Activated CD4-positive, alpha-beta T cell treated with anti-CD3 and anti-CD28 coated beads for 36 hours (primary cell): ENCODE measurements around the gene TMEM178B. TPM values are rescaled to one million over a fixed set of nuclear protein-coding genes. Genes with fewer than 3 reads are reported as not detected.

Experiments
- ATAC-seq: fragments of 200-7000 bp; cut with Tn5 transposase; one replicate; pipeline ENCODE4 v1.10.0; 2021; ENCODE audit warnings: mild to moderate bottlenecking, moderate library complexity
- CTCF ChIA-PET: fragments of 350-600 bp; sonication (Branson Sonifier 250); formaldehyde crosslinking; loops from one replicate; lab custom pipeline; 2021; ENCODE audit warnings: antibody characterized with exemption; lab: Charles Lee
- POLR2A ChIA-PET: fragments of 350-600 bp; sonication (Branson Sonifier 250); formaldehyde crosslinking; loops from one replicate; lab custom pipeline; 2021; ENCODE audit warnings: antibody characterized with exemption, inconsistent platforms; lab: Charles Lee
- DNase-seq: peaks from one replicate; pipeline ENCODE4 v3.0.0-alpha.2; 2020
- H3K27ac Mint-ChIP-seq: one replicate; pipeline ENCODE4 v1.8.0; 2021; ENCODE audit warnings: mixed read lengths
- H3K27me3 Mint-ChIP-seq: one replicate; pipeline ENCODE4 v1.8.0; 2021; ENCODE audit warnings: mixed read lengths
- H3K36me3 Mint-ChIP-seq: one replicate; pipeline ENCODE4 v1.8.0; 2021; ENCODE audit warnings: low read depth, mixed read lengths
- H3K4me1 Mint-ChIP-seq: one replicate; pipeline ENCODE4 v1.8.0; 2021; ENCODE audit warnings: mixed read lengths
- H3K4me3 Mint-ChIP-seq: one replicate; pipeline ENCODE4 v1.8.0; 2021; ENCODE audit warnings: mild to moderate bottlenecking, moderate library complexity, mixed read lengths
- H3K9me3 Mint-ChIP-seq: one replicate; pipeline ENCODE4 v1.8.0; 2021; ENCODE audit warnings: low read depth, mixed read lengths
- intact Hi-C, 2 experiments: fragments of 100-400 bp; cut with DNase I in 1 of 2; cut with micrococcal nuclease in 1 of 2; formaldehyde crosslinking; loops; one replicate each; pipeline versions ENCODE4 v1.14.2 to v1.15.1; 2022 to 2024; cut with DNase I, micrococcal nuclease
- total RNA-seq, 2 experiments: library from RNA; stranded (reverse); gene quantifications; one replicate each; pipeline ENCODE4 v1.2.3, GENCODE V29; 2021

Gene TMEM178B
- total RNA-seq, 2 experiments from 2014 or later, result 0.23 TPM

- Mint-ChIP-seq H3K27ac (no peak overlapping the region), H3K4me3 (no peak overlapping the region), H3K9me3 (no peaks in the 10 kb centered on the region), H3K27me3 (peaks cover 11% of the 10 kb centered on the region), H3K36me3 (no peaks in the 10 kb centered on the region), H3K4me1 (no peaks in the 10 kb centered on the region)
- intact Hi-C loops, result no loop called here
- ChIA-PET POLR2A (no interaction called here), CTCF (no interaction called here)
- DNase-seq (no peak), ATAC-seq (no peak)
Measured at GRCh38 chr7:141209454-141209853, 135.6 kb downstream of the TMEM178B start.

GRCh38 chr7:141210862-141211261 lies 137.0 kb downstream of the TMEM178B start:
- no peaks in the 10 kb centered on the region for H3K4me1 Mint-ChIP-seq
- DNase-seq (no peak), ATAC-seq (no peak)
- no peaks in the 10 kb centered on the region for H3K9me3 Mint-ChIP-seq
- CTCF ChIA-PET, result no interaction called here
- peaks cover 13% of the 10 kb centered on the region for H3K27me3 Mint-ChIP-seq
- no peak overlapping the region for H3K27ac Mint-ChIP-seq
- H3K36me3 Mint-ChIP-seq, result no peaks in the 10 kb centered on the region
- POLR2A ChIA-PET, result no interaction called here
- intact Hi-C loops, result no loop called here
- H3K4me3 Mint-ChIP-seq, result no peak overlapping the region

DNA sequence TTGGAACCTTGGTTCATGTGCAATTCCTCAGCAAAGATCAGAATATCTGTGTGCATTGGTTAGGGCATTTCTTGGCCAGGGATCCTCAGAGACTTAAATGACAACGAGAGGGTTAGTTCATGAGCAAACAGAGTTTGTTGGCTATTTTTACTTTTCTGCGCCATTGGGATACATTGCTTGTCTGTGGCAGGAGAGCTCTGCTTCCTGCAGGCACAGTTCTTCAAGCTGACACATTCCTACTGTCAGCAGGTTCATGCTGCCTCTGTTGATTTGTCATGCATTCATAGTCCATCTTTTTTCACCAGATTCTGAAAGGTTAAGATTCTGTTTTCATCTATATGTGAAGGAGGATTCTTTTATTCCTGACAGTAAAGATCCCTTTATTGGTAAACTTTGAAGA lies 139.4 kb downstream of the TMEM178B start:
- ATAC-seq, result no peak
- POLR2A ChIA-PET, result no interaction called here
- H3K4me3 Mint-ChIP-seq, result no peak overlapping the region
- intact Hi-C loops, result no loop called here
- DNase-seq, result no peak
- H3K27ac Mint-ChIP-seq, result no peak overlapping the region
- peaks cover 20% of the 10 kb centered on the region for H3K27me3 Mint-ChIP-seq
- H3K4me1 Mint-ChIP-seq, result no peaks in the 10 kb centered on the region
- H3K9me3 Mint-ChIP-seq, result no peaks in the 10 kb centered on the region
- CTCF ChIA-PET, result no interaction called here
- H3K36me3 Mint-ChIP-seq, result no peaks in the 10 kb centered on the region

GRCh38 chr7:141217938-141218337 lies 144.1 kb downstream of the TMEM178B start:
- H3K36me3 Mint-ChIP-seq, result no peaks in the 10 kb centered on the region
- ChIA-PET CTCF (no interaction called here), POLR2A (no interaction called here)
- peaks cover 13% of the 10 kb centered on the region for H3K27me3 Mint-ChIP-seq
- H3K9me3 Mint-ChIP-seq, result no peaks in the 10 kb centered on the region
- no peak overlapping the region for H3K4me3 Mint-ChIP-seq
- ATAC-seq (no peak), DNase-seq (no peak)
- no peaks in the 10 kb centered on the region for H3K4me1 Mint-ChIP-seq
- no peak overlapping the region for H3K27ac Mint-ChIP-seq
- intact Hi-C loops, result no loop called here

DNA sequence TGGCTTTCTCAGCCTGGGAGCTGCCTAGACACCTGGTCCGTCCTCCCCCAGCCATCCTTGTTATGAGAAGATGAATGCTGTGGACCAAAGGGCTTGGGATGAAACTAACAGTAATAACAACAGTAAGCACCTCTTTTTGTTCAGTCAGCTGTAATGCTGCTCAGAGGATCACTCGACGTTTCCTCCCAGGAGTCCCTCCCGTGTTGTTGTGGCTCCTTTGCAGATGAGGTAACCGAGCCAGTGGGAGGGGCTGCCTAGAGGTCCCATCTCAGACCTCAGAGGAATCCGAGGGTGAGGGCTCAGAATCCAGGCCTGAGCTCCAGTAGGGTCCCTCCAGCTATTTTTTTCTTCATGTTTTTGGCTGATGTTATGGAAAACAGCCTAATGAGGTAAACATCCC lies 145.1 kb downstream of the TMEM178B start:
- H3K36me3 Mint-ChIP-seq, result no peaks in the 10 kb centered on the region
- H3K4me1 Mint-ChIP-seq, result no peaks in the 10 kb centered on the region
- H3K27me3 Mint-ChIP-seq, result peaks cover 13% of the 10 kb centered on the region
- CTCF ChIA-PET, result interaction anchor here (0.6 kb wide), 2 partner anchors 107 to 599 kb away, joined by 3 read pairs; no protein-coding TSS in a partner anchor
- no peak overlapping the region for H3K27ac Mint-ChIP-seq
- intact Hi-C loops, result no loop called here
- H3K4me3 Mint-ChIP-seq, result no peak overlapping the region
- no peak for DNase-seq
- ATAC-seq, result no peak
- POLR2A ChIA-PET, result no interaction called here
- no peaks in the 10 kb centered on the region for H3K9me3 Mint-ChIP-seq

GRCh38 chr7:141220263-141220880 lies 146.5 kb downstream of the TMEM178B start:
- Mint-ChIP-seq H3K4me1 (no peaks in the 10 kb centered on the region), H3K4me3 (no peak overlapping the region), H3K27me3 (peaks cover 12% of the 10 kb centered on the region), H3K36me3 (no peaks in the 10 kb centered on the region), H3K9me3 (no peaks in the 10 kb centered on the region), H3K27ac (no peak overlapping the region)
- ATAC-seq (no peak), DNase-seq (no peak)
- intact Hi-C loops, result no loop called here
- CTCF ChIA-PET, result no interaction called here
- POLR2A ChIA-PET, result no interaction called here

- H3K4me1 Mint-ChIP-seq, result no peaks in the 10 kb centered on the region
- ATAC-seq (no peak), DNase-seq (no peak)
- intact Hi-C loops, result no loop called here
- no peaks in the 10 kb centered on the region for H3K36me3 Mint-ChIP-seq
- H3K9me3 Mint-ChIP-seq, result no peaks in the 10 kb centered on the region
- H3K27me3 Mint-ChIP-seq, result peaks cover 12% of the 10 kb centered on the region
- ChIA-PET POLR2A (no interaction called here), CTCF (no interaction called here)
- no peak overlapping the region for H3K27ac Mint-ChIP-seq
- no peak overlapping the region for H3K4me3 Mint-ChIP-seq
Measured at GRCh38 chr7:141221007-141221612, 147.2 kb downstream of the TMEM178B start.

DNA sequence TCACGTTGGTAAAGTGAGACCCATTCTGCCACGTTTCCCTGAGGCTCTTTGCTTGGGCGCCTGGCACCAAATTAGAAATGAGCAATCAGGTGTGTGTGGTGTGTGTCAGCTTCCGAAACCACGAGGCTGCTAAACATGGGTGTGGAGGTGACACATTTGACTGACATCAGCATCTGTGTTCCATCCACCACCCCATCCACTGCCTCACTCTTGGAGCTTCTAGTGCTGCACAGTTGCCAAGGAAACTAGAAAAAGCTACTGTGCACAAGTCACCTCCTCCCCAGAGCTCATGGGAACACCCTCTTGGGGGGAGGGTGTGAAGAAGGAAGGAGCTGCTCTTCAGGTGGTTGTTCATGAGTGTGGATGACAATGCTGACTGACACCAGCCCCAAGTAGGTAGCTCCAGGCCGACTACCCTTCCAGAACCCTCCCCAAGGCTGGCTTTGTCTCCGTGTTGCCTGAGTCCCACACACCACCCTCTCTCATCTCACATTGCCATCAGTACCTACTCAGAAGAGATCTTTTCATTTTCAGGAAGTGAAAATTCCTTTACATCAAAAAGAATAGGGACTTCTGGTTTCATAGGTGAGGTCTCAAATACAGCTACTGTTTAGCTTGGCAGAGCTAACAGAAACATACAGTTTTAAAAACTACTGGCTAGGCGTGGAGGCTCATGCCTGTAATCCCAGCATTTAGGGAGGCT lies 152.2 kb downstream of the TMEM178B start:
- ATAC-seq (no peak), DNase-seq (no peak)
- Mint-ChIP-seq H3K4me1 (no peaks in the 10 kb centered on the region), H3K27ac (no peak overlapping the region), H3K36me3 (no peaks in the 10 kb centered on the region), H3K27me3 (peaks cover 9% of the 10 kb centered on the region), H3K4me3 (no peak overlapping the region), H3K9me3 (no peaks in the 10 kb centered on the region)
- ChIA-PET CTCF (interaction anchor here (0.6 to 1.5 kb wide), 3 partner anchors 12 to 264 kb away, joined by 3 read pairs; no protein-coding TSS in a partner anchor), POLR2A (no interaction called here)
- intact Hi-C loops, result no loop called here

GRCh38 chr7:141227454-141227853 lies 153.6 kb downstream of the TMEM178B start:
- Mint-ChIP-seq H3K27ac (no peak overlapping the region), H3K4me3 (no peak overlapping the region), H3K36me3 (no peaks in the 10 kb centered on the region), H3K9me3 (no peaks in the 10 kb centered on the region), H3K4me1 (no peaks in the 10 kb centered on the region), H3K27me3 (peaks cover 18% of the 10 kb centered on the region)
- ATAC-seq (no peak), DNase-seq (no peak)
- ChIA-PET POLR2A (no interaction called here), CTCF (no interaction called here)
- intact Hi-C loops, result no loop called here

DNA sequence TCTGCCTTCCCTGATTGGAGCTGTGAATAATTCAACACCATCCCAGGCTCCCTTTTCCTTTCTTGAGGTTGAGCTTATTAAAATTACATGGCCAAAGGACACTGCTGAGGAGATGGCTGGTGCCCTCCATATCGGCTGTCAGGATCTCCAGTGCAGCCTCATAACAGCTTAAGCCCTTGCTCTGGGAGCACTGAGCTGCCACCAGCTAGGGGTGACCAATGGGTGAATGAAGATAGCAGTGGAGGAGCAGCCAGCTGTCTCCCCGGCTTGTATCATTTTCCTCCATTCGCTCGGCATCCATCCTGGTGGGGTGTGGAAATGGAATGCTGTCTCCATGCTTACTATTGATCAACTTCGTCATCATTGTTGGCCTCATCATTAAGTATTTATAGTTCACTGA lies 154.6 kb downstream of the TMEM178B start:
- Mint-ChIP-seq H3K4me3 (no peak overlapping the region), H3K4me1 (no peaks in the 10 kb centered on the region), H3K27ac (no peak overlapping the region), H3K9me3 (no peaks in the 10 kb centered on the region), H3K36me3 (no peaks in the 10 kb centered on the region), H3K27me3 (peaks cover 19% of the 10 kb centered on the region)
- ChIA-PET CTCF (no interaction called here), POLR2A (no interaction called here)
- DNase-seq, result no peak
- ATAC-seq, result no peak
- intact Hi-C loops, result no loop called here

DNA sequence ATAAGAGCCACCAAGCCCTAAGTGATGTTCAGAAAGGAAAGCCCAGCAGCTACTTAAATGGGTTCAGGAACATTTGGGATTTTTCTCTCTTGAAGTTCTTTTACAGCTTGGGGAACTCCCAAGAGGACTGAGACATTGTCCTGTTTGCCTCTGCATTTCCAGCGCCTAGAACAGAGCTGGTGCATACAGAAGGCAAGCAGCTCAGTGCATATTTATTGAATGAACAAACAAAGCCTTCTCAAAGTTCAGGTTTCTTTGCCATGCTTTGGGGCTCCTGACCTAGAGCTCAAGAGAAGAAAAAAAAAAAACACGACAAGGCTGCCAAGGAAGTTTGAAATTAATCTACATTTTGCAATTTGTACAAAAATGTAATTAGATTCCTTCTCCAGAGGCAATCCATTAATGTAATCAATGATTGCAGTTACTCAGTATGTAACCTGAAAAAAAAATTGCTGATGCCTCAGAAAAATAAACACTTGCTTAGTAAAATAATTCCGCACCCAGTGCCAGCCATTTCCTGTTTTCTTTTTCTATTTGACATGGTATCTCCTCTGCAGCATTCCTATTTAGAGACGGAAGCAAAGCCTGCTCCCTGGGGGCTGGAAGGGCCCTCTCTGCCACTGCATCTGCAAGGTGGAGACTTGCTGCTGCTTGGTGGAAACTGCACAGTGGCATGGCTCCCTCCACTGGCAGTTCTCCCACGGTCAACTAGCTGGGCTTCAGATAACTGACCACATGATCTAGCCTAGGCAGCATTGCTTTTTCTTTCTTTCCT lies 157.3 kb downstream of the TMEM178B start:
- CTCF ChIA-PET, result interaction anchor here (0.9 kb wide), 1 partner anchor 304 kb away, joined by 3 read pairs; no protein-coding TSS in a partner anchor
- Mint-ChIP-seq H3K9me3 (no peaks in the 10 kb centered on the region), H3K4me1 (no peaks in the 10 kb centered on the region), H3K36me3 (no peaks in the 10 kb centered on the region), H3K27me3 (peaks cover 22% of the 10 kb centered on the region), H3K27ac (no peak overlapping the region), H3K4me3 (no peak overlapping the region)
- POLR2A ChIA-PET, result no interaction called here
- DNase-seq (no peak), ATAC-seq (no peak)
- intact Hi-C loops, result no loop called here
